NCI-H748 treated with DMSO at 0.1 percent for 48 hours (cell line): ENCODE measurements around the gene TRAF3.
A peak's percentile ranks its signal among the peaks of the same experiment; 100 is the strongest.
"Not testable (repeated sequence)": the region's sequence is repeated elsewhere in the genome, so short reads cannot be mapped to it uniquely, and the experiment has no call there.

ENCODE experiments used
- DNase-seq: peaks from one replicate; lab custom pipeline; 2025; lab: John Stamatoyannopoulos, UW

The TRAF3 gene

GRCh38 chr14:102923925-102924486 lies 146.8 kb downstream of the TRAF3 start:
- DNase-seq: no peak

- DNase-seq: no peak
Measured at GRCh38 chr14:102924632-102925588, 147.7 kb downstream of the TRAF3 start.

DNA sequence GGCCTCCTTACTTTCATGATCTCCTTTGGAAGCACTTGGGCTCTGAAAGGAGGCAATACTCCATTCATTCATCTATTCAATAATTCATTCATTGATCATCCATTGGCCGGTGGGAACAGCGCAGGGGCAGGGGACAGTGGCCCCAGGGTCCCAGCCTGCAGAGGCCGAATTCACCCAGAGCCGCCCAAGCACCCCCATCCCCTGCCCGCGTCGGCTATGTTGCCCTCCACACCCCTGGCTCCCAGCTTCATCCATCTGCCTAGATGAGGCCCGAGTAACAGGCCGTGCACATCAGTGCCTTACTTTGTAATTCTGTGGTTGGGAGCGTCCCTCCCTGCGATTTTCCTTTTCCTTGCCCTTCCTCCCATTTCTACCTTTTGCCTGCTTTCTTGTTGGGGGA lies 148.4 kb downstream of the TRAF3 start:
- no peak for DNase-seq

- DNase-seq: no peak
Measured at GRCh38 chr14:102926104-102926503, 148.9 kb downstream of the TRAF3 start.

DNA sequence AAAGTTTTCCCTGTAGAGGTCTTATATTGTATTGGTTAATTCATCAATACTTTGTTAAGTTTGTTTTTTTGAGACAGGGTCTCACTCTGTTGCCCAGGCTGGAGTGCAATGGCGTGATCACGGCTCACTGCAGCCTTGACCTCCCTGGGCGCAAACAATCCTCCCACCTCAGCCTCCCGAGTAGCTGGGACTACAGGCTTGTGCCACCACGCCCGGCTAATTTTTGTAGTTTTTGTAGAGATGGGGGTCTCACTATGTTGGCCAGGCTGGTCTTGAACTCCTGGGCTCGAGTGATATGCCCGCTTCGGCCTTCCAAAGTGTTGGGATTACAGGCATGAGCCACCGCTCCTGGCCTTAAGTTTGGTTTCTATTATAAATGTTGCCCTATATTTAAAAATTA lies 149.6 kb downstream of the TRAF3 start:
- DNase-seq: not testable (repeated sequence)

DNA sequence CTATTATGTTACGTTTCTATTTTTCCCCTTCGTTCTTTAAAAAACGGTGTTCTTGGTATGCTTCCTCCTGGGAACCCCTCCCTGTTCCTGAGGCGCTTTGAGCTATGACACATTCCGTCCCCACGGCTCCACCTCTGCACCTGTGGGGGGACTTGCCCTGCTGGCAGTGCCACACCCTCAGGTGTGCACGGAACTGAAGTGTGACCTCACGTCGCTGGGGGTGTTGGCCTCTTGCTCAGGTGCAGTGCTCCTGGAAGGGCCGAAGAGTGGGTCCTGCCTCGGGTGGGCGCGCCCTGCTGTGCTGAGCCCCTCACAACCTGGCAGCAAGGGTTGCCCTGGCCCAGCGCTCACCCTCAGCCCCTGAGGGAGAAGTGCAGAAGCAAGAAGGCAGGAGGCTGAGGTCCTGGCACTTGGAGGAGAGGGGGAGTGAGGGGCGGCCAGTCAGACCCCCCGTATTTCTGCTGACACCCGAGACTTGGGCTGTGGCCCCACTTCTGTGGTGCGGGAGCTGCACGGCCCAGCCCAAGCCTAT lies 150.2 kb downstream of the TRAF3 start:
- DNase-seq: no peak

- DNase-seq: no peak
Measured at GRCh38 chr14:102927878-102928411, 150.7 kb downstream of the TRAF3 start.

- DNase-seq: peak; percentile 62
Measured at GRCh38 chr14:102928412-102929240, 151.4 kb downstream of the TRAF3 start.

DNA sequence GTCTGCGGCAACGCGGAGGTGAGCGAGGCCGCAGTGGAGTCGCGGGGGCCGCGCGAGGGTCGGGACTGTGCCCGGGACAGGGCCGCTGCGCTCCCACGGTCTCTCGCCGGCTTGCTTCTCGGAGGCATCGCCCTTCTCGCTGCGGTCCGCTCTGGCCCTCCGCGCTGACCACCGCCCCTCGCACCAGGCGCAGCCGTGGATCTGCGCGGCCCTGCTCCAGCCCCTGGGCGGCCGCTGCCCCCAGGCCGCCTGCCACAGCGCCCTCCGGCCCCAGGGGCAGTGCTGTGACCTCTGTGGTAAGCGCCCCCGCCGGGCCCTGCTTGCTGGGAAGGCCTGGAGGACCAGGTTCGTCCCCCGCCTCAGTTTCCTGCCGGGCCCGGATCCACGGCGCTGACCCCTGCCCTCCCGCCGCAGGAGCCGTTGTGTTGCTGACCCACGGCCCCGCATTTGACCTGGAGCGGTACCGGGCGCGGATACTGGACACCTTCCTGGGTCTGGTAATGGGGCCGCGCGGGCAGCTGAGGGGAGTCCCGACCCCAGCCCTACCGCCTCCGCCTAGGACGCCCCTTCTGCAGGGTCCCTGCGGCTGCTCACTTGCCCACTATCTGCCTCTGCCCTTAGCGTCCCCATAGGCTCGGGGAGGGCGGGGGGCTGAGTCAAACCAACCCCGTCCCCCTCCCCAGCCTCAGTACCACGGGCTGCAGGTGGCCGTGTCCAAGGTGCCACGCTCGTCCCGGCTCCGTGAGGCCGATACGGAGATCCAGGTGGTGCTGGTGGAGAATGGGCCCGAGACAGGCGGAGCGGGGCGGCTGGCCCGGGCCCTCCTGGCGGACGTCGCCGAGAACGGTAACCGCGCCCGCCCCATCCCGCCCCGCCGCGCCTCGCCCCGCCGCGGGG lies 152.2 kb downstream of the TRAF3 start:
- no peak for DNase-seq

- no peak for DNase-seq
Measured at GRCh38 chr14:102930138-102930752, 153.0 kb downstream of the TRAF3 start.

GRCh38 chr14:102930753-102931579 lies 153.7 kb downstream of the TRAF3 start:
- no peak for DNase-seq

- no peak for DNase-seq
Measured at GRCh38 chr14:102931580-102932285, 154.5 kb downstream of the TRAF3 start.

- DNase-seq: no peak
Measured at GRCh38 chr14:102932484-102933248, 155.4 kb downstream of the TRAF3 start.

GRCh38 chr14:102933618-102934231 lies 156.5 kb downstream of the TRAF3 start:
- no peak for DNase-seq

- no peak for DNase-seq
Measured at GRCh38 chr14:102935756-102936155, 158.5 kb downstream of the TRAF3 start.

DNA sequence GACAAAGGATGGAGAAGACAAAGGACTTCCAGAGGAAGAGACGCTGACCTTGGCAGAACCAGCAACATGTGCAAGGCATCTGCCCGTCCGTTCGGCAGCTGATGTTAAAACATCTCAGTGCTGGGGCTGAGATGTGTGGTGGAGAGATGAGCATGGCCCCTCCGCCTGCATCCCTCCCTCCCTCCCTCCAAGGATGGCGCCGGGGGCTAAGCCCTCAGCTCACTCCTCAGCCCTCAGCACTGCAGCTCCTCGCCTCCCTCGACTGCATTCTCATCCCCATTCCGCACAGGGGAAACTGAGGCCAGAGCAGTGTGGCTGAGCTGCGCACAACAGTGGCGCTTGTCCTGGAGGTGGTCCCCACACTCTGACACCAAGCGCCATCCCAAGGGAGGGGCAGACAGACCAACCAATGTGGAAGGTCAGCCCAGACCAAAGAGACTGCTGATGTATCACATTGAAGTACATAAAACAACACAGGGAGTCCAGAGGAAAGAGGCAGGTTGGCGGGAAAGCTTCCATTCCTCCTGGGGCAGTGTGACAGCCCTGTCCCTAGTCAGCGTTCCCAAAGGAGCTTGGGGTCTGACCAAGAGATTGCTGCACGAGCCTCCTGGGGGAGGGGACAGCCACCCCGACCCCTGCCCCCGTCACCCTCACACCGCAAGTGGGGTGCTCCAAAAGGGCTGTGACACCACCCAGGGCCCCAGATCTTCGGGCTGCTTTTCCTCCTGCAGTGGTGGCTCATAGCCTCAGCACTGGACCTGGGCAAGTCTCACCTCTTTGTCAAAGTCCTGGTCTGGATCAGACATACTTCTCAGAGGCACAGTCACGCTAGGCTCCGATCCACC lies 160.3 kb downstream of the TRAF3 start:
- DNase-seq: no peak

DNA sequence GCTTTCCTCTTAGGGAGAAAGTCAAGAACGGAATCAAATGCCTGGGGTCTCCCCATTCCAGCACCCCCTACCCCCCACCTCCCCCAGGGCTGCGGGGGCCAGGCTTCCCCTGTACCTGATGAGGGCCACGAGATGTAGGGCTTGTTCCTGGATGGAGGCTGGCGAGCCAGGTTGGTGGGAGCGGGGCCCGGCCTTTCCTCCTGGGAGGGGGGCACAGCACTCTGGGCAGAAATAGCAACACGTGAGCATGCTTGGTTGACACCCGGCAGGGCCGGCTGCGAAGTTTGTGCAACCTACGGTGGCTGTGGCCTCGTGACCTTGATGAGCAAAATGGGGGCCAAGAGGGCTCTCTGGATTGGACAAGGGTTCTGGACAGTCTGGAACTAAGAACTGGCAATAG lies 160.9 kb downstream of the TRAF3 start:
- DNase-seq: no peak
